GM19467 (cell line): ENCODE measurements around the gene PSMB5.

ENCODE experiments used
- ATAC-seq: cut with Tn5 transposase; IDR thresholded peaks from one replicate; pipeline ENCODE4 v1.9.1; 2021; ENCODE audit warnings: mild to moderate bottlenecking, moderate library complexity; ENCODE audit not compliant: unreplicated experiment

Gene PSMB5

GRCh38 chr14:23045419-23046357 is 11.0 kb upstream of the PSMB5 start:
- ATAC-seq = no peak

DNA sequence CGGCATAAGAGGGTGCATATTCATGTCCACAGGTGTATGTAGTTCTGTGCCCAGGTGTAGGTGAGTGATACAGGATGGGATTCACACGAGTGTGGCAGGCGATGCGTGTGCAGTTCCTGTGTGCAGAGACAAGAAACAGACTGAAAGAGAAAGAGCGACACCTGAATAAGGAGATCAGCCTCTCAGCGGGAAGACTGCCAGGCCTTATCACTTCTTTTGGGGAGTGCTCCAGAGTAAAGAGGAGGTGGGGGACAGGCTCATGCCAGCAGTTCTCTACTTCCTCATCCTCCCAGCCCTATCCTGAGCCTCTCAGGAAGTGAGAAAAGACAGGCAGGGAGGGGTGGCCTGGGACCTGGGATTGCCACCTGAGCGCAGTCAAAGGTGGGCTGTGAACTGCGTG is 10.1 kb upstream of the PSMB5 start:
- no peak for ATAC-seq

DNA sequence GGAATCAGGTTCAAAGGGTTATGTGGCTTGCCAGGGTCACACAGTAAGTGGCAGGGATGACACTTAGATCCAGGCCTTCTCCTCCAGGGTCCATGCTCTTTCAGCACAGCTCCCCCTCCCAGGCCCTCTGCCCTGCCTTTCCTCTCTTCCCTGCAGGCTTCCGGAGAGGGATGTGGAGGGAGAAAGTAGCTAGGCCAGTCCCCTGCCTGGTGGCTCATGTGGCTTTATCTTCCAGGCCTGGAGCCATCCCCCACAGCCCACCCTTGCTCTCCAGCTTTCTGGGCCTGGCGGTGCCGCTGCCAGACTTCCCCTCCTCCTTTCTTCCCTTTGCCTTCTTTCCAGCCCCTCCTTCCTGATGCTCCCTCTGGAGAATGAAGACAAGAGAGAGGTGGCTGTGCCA is 9.1 kb upstream of the PSMB5 start:
- no peak for ATAC-seq

GRCh38 chr14:23043145-23043544 is 8.4 kb upstream of the PSMB5 start:
- ATAC-seq = no peak

DNA sequence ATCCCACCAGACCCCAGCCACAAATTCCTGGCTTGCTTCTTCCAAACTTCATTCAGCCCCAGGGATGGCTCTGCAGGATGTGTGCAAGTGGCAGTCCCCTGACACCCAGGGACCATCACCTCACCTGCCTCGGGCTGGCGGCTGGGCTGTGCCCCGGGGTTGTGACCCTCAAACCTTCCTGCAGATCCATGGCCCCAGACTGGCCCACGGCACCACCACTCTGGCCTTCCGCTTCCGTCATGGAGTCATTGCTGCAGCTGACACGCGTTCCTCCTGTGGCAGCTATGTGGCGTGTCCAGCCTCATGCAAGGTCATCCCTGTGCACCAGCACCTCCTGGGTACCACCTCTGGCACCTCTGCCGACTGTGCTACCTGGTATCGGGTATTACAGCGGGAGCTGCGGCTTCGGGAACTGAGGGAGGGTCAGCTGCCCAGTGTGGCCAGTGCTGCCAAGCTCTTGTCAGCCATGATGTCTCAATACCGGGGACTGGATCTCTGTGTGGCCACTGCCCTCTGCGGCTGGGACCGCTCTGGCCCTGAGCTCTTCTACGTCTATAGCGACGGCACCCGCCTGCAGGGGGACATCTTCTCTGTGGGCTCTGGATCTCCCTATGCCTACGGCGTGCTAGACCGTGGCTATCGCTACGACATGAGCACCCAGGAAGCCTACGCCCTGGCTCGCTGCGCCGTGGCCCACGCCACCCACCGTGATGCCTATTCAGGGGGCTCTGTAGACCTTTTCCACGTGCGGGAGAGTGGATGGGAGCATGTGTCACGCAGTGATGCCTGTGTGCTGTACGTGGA is 7.7 kb upstream of the PSMB5 start, which contains the start of gene PSMB11:
PSMB11 (plus strand) TSS at position 51 of the 804 bp plus-strand sequence; CDS start at position 65, 14 bp downstream.
- no peak for ATAC-seq

GRCh38 chr14:23041729-23042128 is 7.0 kb upstream of the PSMB5 start:
- no peak for ATAC-seq

DNA sequence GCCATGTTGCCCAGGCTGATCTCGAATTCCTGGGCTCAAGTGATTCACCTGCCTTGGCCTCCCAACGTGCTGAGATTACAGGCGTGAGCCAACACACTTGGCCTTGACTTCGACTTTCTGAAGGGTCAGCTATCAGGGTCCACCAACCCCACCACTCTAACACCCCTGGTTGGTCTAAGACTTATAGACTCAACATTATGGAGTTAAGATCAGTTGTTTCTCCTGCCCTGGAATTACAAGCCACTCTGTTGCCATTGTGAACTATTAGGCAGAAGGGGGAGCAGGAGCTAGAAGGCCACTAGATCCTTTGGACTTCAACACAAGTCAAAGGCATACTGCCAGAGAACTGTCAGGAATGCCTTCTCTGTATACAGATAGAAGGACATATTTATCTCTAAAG is 5.4 kb upstream of the PSMB5 start:
- no peak for ATAC-seq

DNA sequence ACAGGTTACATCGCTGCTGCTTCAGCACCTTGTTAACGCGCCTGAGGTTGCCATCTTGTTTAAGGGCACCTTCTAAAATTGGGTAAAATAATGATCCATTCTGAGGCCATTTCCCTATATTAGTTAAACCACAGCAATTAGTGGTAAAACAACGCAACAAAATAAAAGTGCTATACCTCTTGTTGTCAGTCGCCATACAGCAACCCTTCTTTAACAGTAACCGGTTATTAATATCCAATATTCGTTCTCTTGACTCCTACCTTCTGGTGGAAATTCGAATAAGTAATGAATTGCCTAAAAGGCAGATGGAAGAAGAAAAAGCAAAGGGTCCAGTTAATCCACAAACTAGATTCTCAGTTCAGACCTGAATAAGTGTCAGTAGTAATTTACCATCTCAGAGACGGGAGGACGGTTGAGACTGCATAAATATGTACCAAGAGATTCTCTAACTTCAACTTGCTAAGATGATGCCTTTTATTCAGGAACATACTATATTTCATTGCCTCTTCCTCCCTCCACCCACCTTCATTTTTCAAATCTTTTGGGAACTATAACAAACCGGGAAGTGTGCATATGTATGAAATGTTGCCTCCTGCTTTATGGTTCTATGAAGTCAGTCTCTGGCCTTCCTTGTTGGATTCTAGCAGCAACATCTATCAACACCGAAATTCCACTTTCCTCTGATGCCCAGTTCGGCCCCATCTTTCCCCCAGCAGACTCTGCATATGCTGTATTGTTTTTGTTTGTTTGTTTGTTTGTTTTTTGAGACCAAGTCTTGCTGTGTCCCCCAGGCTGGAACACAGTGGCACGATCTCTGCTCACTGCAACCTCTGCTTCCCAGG is 824 bp upstream of the PSMB5 start:
- no peak for ATAC-seq

DNA sequence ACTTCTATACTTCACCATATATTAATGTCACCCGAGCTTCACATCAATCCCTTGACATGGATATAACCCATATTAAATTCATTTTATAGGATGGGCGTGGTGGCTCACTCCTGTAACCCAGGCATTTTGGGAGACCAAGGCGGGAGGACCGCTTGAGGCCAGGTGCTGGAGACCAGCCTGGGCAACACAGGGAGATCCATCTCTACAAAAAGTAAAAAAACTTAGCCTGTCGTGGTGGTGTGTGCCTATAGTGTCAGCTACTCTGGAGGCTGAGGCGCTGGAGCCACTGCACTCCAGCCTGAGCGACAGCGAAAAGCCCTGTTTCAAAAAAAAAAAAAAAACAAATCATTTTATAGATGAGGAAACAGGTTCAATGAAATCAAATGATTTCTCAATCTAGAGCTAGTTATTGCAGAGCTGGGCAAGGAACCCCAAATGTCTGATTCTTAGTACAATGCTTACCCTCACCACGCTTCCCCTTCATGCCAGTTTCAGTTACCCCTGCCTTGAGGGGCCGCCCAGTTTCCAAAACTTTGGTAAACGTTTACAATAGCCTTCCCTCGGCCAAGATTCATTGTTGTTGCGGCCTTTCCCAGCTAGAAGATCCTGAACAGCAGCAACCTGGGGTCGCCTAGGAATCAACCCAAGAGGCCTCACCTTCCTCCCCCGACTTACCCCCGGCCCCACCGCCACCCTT is 751 bp downstream of the PSMB5 start:
- ATAC-seq = no peak

DNA sequence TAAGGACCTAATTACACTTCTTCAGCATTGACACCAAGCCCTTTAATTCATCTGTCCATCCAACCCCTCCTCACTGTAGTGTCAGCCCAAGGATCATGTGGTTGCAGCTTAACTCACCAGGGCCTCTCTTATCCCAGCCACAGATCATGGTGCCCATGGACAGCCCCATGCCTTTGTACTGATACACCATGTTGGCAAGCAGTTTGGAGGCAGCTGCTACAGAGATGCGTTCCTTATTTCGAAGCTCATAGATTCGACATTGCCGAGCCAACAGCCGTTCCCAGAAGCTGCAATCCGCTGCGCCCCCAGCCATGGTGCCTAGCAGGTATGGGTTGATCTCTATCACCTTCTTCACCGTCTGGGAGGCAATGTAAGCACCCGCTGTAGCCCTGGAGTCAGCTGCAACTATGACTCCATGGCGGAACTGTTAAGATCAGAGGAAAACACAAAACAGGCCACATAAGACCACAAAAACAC is 1.4 kb downstream of the PSMB5 start:
- no peak for ATAC-seq

GRCh38 chr14:23030936-23031335 is 3.8 kb downstream of the PSMB5 start:
- ATAC-seq = no peak

DNA sequence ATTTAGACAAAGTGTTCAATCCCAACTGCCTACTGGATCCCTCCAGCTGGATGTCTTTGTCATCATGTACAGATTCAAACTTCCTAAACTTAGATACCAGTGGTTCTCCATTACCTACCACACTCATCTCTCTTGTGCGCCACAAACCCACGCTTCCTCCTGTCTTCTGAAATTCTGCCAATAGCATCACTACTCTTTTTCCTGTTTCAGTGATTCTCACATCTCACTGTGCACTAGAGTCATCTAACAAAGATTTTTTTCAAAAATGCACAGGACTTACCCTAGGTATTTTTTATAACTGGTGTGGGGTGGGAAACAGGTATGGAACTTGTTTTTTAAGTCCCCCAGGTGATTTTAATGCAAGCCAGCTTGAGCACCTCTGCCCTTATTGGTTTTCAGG is 5.9 kb downstream of the PSMB5 start:
- no peak for ATAC-seq

GRCh38 chr14:23025151-23025814 is 9.4 kb downstream of the PSMB5 start:
- no peak for ATAC-seq

- ATAC-seq = no peak
Measured at GRCh38 chr14:23024612-23025075, 10.1 kb downstream of the PSMB5 start.

- no peak for ATAC-seq
Measured at GRCh38 chr14:23023795-23024152, 10.9 kb downstream of the PSMB5 start.

GRCh38 chr14:23023022-23023794 is 11.5 kb downstream of the PSMB5 start:
- ATAC-seq = no peak

- no peak for ATAC-seq
Measured at GRCh38 chr14:23021889-23022442, 12.7 kb downstream of the PSMB5 start.

DNA sequence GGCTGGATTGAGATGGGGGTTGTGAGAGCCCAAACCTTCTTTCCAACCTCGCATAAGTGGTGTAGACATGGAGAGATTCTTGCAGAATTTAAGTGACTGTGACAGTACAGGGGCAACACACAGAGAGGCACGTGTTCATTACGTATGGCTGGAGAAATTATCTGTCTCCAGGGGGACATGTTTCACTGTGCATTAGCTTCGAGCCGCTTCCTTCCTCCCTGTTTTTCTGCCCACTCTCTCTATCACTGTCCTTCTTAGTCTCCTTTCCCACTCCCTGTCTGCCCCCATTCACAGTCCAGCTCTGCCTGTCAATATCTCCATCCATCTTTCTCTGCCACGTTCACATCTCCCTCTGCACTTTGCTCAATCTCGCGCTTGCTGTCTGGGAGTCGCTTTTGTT is 13.3 kb downstream of the PSMB5 start:
- ATAC-seq = no peak
